Right lung (tissue), 10 donors: Measurements from ENCODE around the gene DTWD1. TPM values are rescaled to one million over a fixed set of nuclear protein-coding genes. Genes with fewer than 3 reads are reported as not detected.
"Not testable (repeated sequence)": the region's sequence is repeated elsewhere in the genome, so short reads cannot be mapped to it uniquely, and the experiment has no call there.

Experiments
- DNase-seq, 2 donors: peaks; one replicate each; pipeline ENCODE4 v3.0.0-alpha.2; 2013
- long read RNA-seq, 8 donors: transcript quantifications; one replicate each; lab custom pipeline, GENCODE V29; 2026
- polyA plus RNA-seq, 5 donors: library from polyadenylated mRNA; unstranded; fragments of 120-200 nt; gene quantifications; one replicate each; pipeline versions ENCODE4 v1.2.1 to v1.2.3, GENCODE V29; 2013; ENCODE audit warnings: inconsistent platforms in 1 of 5, low replicate concordance in 1 of 5; ENCODE audit not compliant: insufficient read length in 5 of 5, insufficient read depth in 1 of 5

Gene DTWD1, protein sequence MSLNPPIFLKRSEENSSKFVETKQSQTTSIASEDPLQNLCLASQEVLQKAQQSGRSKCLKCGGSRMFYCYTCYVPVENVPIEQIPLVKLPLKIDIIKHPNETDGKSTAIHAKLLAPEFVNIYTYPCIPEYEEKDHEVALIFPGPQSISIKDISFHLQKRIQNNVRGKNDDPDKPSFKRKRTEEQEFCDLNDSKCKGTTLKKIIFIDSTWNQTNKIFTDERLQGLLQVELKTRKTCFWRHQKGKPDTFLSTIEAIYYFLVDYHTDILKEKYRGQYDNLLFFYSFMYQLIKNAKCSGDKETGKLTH
- 10 to 100 TPM; 38.3 to 66.1 (median 45.9) TPM for polyA plus RNA-seq
- long read RNA-seq, donor 1, full-length matches to known transcripts, result 18 of 18 reads
- long read RNA-seq, donor 1, partial matches to known transcripts, result 0 of 18 reads
- long read RNA-seq, donor 1, other reads (novel, unspliced or antisense), result 0 of 18 reads
- long read RNA-seq, donor 2, transcript DTWD1-202 (5 exons, 1,584 nt), result major isoform, 10 of 11 reads
- long read RNA-seq, donor 2, partial matches to known transcripts, result 0 of 11 reads
- long read RNA-seq, donor 2, other reads (novel, unspliced or antisense), result 0 of 11 reads
- long read RNA-seq, donor 3, transcript DTWD1-202 (5 exons, 1,584 nt), result major isoform, 10 of 10 reads
- long read RNA-seq, donor 3, partial matches to known transcripts, result 0 of 10 reads
- long read RNA-seq, donor 3, other reads (novel, unspliced or antisense), result 0 of 10 reads
- long read RNA-seq, donor 4, transcript DTWD1-202 (5 exons, 1,584 nt), result major isoform, 7 of 7 reads
- long read RNA-seq, donor 4, partial matches to known transcripts, result 0 of 7 reads
- long read RNA-seq, donor 4, other reads (novel, unspliced or antisense), result 0 of 7 reads
- long read RNA-seq, donor 5, full-length matches to known transcripts, result 11 of 11 reads
- long read RNA-seq, donor 5, partial matches to known transcripts, result 0 of 11 reads
- long read RNA-seq, donor 5, other reads (novel, unspliced or antisense), result 0 of 11 reads
- long read RNA-seq, donor 6, transcript DTWD1-202 (5 exons, 1,584 nt), result major isoform, 6 of 6 reads
- long read RNA-seq, donor 6, partial matches to known transcripts, result 0 of 6 reads
- long read RNA-seq, donor 6, other reads (novel, unspliced or antisense), result 0 of 6 reads
- long read RNA-seq, donor 7, transcript DTWD1-202 (5 exons, 1,584 nt), result major isoform, 5 of 12 reads
- long read RNA-seq, donor 7, partial matches to known transcripts, result 6 of 12 reads
- long read RNA-seq, donor 7, other reads (novel, unspliced or antisense), result 0 of 12 reads
- long read RNA-seq, donor 8, transcript DTWD1-202 (5 exons, 1,584 nt), result major isoform, 9 of 9 reads
- long read RNA-seq, donor 8, partial matches to known transcripts, result 0 of 9 reads
- long read RNA-seq, donor 8, other reads (novel, unspliced or antisense), result 0 of 9 reads

DNA sequence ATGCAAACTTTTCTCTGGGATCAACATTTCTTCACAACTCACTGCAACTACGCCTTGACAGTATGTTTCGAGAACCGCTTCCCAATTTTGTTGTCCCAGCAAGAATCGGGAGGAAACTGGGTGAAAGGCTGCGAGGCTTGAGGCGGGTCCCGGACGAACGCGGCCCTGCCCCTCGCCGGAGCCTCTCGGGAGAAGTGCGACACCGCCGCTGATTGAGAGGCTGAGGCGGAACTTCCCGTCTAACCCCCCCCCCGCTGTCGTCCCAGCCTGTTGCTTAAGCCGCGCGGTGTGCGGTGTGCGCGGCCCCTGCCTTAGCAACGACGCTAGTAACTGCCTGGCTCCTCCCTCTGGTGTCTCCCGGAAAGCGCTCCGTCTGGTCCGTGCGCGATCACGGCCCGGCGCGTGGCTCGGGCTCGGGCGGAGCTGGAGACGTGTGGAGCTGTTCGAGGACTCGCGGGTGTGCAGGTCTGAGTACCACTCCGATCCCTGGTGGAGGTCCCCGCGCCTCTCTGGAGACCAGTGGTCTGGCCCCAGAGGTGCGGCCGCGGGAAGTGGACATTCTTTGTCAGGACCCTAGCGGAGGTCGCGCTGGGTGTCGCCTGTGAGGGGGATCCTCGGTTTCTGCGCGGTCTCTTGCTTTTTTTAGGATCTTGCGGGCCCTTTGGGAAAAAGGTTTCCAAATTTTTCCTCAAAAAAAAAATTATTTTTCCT is at the start of gene DTWD1, which contains the start of gene FAM227B:
Gene DTWD1, plus strand, starts transcription at position 391 of the 711 bp plus-strand sequence. CDS start 4,120 bp downstream, outside the sequence.
Gene FAM227B, minus strand, starts transcription at position 161 of the 711 bp plus-strand sequence. CDS start 5,647 bp downstream, outside the sequence.
- peak; percentile 97 to 98 for DNase-seq

DNA sequence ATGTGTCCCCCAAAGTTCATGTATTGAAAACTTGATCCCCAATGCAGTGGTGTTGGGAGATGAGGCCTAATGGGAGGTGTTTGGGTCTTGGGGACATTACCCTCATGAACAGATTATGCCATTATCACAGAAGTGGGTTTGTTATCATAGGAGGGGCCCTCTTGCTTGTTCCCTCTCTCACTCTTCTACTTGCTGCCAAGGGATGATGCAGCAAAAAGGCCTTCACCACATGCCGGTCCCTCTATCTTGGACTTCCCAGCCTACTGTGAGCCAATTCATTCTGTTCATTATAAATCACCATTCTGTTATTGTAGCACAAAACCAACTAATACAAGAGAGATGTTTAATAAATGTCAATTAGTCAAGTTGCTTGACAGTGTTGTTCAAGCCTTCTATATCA is 47.4 kb upstream of the DTWD1 start:
- no peak for DNase-seq

DNA sequence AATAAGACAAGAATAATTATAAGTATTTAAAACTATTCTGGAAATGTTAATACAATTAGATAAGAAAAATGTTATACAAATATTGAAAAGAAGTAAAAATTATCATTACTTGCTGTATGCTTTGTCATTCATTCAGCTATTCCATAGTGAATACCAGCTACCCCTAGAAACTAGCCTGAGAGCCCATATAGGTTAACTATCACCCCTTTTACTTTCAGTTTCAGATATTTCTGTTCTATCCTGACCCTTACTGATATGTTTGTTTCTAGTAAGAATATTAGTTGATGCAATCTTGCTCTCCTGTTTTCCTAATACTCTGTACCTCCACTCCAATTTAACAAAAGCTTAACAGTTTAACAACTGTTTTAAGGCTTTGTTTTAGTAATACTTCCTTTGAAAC is 31.8 kb upstream of the DTWD1 start:
- no peak for DNase-seq

DNA sequence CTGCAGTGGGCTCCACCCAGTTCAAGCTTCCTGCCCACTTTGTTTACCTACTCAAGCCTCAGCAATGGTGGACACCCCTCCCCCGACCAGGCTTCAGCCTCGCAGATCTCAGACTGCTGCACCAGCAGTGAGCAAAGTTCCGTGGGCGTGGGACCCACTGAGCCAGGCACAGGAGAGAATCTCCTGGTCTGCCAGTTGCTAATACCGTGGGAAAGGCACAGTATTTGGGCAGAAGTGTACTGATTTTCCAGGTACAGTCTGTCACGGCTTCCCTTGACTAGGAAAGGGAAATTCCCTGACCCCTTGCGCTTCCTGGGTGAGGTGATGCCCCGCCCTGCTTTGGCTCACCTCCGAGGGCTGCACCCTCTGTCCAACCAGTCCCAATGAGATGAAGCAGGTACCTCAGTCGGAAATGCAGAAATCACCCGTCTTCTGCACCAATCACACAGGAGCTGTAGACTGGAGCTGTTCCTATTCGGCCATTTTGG is 28.0 kb upstream of the DTWD1 start:
- DNase-seq, result not testable (repeated sequence)

DNA sequence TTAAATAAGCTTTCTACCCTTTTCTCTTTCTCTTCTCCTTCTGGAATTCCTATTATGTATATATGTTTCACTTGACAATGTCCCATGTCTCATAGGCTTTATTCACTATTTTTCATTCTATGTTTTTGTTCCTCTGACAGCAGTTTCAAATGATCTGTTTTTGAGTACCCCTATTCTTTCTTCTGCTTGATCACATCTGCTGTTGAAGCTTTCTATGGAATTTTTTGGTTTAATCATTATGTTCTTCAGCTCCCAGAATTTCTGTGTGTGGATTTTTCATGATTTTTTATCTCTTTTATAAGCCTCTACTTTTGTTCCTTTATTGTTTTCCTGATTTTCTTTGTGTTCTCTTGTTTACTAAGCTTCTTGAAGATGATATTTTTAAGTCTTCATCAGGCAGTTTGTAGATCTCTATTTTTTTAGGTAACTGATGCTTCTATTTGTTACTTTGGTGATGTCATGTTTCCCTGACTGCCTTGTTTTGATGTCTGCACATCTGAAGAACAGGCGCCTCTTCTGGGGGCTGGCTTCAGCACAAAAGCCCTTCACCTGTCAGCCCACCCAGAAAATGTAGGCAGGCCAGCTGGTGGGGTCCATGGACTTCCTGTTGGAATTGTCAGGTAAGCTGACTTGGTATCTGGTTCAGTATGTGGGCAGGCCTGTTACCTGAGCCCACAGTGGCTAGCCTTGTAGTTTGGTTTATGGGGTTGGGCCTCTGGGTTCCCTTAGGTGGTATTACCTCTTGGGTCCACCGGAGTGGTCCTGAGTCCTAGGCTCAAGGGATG is 16.0 kb upstream of the DTWD1 start:
- DNase-seq, result no peak

GRCh38 chr15:49605588-49605987 is 15.3 kb upstream of the DTWD1 start:
- no peak for DNase-seq

DNA sequence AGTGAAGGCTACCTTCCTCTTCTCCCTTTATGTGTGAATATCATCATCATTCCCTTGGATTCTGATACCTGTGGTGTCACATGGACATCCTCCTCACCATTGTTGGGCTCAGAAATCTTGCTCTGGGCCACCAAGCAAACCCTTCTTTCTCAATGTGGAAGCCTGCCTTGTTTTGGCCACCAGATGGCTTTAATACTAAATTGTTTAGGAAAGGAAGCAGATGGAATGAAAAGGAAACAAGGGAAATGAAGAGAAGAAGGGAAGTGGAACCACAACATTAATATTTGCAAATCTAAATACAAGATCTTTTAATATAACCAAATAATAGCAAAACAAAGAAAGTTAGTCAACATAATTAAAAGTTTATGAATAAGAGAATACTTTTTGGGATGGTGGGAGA is 14.3 kb upstream of the DTWD1 start:
- DNase-seq, result no peak

GRCh38 chr15:49610157-49610918 is 10.5 kb upstream of the DTWD1 start:
- peak in 1 of 2 donors; percentile 21 for DNase-seq

- DNase-seq, result not testable (repeated sequence)
These were observed 8.6 kb upstream of the DTWD1 start for GRCh38 chr15:49612240-49612639.

GRCh38 chr15:49619226-49619625 is 1.6 kb upstream of the DTWD1 start:
- no peak for DNase-seq

GRCh38 chr15:49620199-49620598 is 649 bp upstream of the DTWD1 start:
- no peak for DNase-seq

GRCh38 chr15:49621401-49621811 is 558 bp downstream of the DTWD1 start:
- no peak for DNase-seq

GRCh38 chr15:49621887-49622286 is 1.0 kb downstream of the DTWD1 start:
- no peak for DNase-seq

GRCh38 chr15:49622561-49622960 is 1.7 kb downstream of the DTWD1 start:
- DNase-seq, result no peak

DNA sequence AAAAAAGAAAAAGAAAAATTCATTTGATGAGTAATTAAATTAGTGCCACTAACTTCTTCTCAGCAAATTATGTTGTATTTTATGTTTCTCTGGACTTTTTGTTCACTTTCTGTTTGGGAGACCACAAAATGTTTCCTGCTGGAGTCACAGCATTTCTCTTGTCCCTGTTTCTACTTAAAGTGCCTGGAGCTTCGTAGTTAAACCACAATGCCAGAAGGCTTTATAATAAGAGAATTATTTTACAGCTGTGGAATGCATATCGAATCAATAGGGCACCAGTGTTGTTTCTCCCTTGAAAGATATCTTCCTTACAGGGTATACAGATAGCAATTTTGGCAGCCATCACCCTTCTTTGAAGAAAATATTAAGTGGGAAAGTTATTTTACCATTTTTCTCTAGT is 3.2 kb downstream of the DTWD1 start:
- DNase-seq, result no peak

DNA sequence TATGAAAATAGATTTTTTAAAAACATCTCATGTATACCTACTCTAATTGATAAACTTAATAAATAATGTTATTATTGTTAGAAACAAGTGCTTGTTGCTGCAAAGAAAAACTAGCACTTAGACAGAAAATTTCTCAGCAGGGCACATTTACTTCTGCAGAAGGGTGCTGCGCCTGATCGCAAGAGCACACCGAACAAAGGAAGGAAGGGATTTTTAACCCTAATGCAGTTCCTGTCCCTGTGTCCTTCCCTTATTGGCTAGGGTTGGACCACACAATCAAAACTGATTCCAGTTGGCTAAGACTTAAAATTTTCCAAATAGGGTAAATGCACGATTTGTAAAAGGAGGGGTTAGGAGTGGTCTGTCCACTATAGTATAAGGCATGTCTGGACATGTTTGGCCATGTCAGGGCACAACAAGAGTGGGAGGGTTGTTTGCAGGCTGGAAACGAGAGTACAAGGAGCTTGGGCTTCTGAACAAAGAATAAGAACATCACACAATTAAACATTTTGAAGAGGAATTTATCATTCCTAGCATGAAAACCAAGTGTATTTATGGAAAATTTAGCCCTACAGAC is 4.7 kb downstream of the DTWD1 start:
- DNase-seq, result no peak

- no peak for DNase-seq
These were observed 6.6 kb downstream of the DTWD1 start for GRCh38 chr15:49627407-49627877.

DNA sequence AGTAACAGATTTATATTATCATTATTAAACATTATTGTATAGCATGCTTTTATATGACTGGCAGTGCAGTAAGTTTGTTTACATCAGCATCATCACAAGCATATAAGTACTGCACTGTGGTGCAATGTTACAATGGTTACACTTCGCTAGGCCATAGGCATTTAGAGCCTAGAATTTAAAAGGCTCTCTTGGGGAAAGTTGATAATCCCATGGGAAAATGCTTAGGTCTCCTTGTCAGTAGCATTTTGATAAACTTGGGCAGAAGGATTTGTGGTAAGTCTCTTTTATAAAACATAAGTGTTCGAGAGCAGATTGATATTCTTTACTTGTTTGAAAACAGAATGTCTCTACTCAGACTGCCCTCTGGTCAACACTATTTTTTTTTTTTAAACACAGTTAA is 7.5 kb downstream of the DTWD1 start:
- DNase-seq, result no peak
